ENCODE data around the gene RFC4.
A peak's percentile ranks its signal among the peaks of the same experiment; 100 is the strongest.

RFC4 gene

DNA sequence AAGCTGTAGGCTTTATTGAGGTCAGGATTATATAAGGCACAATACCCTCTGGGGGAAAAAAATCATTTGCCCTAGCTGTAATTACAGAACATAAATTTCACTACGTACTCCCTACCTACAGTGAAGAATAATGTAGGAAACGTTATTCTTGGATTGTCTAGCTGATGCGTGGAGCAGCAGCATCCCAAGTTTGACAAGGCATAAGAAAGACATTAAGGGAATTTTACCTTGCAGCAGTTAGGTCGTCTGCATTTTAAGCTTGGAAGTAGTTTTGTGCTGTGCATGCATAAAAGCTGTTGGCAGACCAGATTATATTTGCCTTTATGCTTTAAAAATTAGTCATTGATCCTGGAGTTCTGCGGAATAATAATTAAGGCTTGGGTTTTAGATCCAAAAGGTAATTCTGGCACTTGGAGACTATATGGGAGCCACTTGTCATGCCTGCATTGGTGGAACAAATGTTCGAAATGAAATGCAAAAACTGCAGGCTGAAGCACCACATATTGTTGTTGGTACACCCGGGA is 20.7 kb downstream of the RFC4 start:
- DNase-seq, result no peak

DNA sequence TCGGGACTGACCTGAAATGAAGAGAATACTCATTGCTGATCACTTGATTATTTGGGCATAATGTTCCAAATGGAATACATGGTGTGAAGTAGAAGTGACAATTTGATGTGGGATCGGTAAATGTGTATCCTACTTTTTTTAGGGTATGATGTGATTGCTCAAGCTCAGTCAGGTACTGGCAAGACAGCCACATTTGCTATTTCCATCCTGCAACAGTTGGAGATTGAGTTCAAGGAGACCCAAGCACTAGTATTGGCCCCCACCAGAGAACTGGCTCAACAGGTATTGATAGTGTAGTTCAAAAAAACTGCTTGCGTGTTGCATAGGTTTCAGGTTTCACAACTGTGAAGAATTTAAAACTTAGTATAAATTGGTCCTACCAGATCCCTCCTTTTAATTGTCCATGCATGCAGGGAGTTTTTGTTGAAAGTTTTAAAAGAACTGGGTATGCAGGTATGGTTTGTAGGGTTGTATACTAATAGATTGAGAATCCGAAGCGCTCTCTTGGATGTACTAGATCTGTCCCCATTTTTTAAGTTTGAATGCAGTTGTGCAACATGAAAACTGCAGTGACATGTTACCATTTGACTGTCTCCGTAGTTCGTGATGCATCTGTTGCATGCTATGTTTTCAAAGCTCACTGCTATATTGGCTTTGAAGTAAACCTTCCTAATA is 21.3 kb downstream of the RFC4 start:
- DNase-seq, result no peak

DNA sequence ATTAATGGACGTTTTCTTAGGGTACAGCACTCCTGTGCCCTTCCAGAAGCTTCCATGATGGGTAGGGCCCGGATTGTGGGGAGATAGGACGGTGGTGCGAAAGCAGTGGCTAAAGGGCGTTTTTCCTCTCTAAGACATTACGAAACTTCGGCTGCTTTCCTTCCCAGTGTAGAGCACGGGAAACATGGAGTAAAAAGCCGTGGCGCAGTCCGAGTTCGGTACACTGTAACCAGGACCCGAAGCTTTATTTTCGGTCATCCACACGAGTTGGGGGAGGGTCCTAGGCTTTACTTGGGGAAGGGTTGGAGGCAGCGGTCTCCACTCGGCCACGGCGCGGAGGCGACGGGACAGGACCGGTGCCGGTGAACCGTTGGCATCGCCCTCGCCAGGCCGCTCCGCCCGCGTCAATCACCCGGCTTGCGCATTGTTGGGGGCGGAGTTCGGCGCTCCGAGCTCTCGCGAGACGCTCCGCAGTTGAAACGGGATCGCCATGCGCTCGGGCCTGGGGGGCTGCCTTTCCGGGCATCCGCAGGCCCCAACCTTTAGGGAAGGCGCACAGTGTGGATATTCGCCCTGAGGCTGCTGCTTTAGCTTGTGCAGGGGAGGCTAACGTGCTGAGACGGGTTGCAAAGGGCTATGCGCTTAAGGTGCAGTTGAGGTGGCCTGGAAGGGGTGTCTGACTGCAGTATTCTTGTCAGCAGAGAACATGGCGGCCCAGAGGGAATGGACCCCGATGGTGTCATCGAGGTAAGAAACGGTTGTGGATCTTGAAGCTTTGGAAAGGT is 22.4 kb downstream of the RFC4 start:
- peak; percentile 76 to 85 for DNase-seq

DNA sequence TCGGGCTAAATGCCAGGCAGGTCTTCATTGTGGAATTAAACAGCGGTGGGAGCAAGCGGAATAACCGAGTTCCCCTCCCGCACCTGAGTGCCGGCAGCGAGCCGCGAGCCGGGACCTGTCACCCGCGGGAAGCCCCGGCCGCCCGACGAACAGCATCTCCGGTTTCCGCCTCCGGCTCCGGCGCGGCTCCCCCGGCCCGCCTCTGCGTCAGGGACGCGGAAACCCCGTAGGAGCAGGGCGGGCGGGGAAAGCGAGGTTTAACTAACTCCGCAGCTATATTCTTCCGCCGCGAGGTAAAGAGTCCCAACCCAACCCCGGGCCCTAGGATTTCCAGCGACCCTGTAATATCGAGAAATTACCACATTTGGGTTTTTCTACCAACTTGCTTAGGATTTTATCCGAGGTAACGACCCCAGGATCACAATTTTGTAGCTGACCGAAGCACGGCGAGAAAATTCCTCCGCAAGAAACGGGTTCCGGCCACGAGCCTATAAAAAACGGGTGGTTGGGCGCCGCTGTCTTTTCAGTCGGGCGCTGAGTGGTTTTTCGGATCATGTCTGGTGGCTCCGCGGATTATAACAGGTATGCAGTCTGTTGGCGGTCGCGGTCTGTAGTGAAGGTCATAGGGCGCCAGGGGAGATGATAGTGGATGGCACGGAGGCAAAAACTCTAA is 23.1 kb downstream of the RFC4 start, which contains the start of gene EIF4A2:
Gene EIF4A2 (plus strand): TSS at position 520 of the 673 bp plus-strand sequence. CDS start 34 bp downstream, at position 554.
- DNase-seq, result peak; percentile 85 to 94

DNA sequence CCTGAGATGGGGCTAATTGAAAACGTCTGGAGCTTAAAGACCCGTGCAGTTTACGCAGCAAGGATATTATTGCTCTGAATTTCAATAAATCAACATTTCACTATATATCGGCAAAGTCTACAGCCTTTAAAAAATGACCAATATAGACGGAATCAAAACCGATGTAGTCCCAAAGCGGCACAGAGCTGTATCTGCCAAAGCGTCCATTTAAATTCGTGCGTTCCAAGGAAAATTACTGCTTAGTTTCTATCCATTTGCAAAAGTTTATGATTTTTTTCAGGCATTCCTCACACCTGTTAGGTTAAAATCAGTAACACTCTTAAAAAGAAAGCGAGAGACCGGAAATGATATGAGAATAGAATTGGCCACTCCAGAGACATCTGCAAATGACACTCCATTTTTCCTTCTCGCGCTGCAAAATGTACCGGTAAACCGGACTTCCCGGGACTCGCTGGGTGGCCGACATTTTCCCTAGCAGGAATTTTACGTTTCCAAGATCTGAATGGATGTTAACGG is 23.7 kb downstream of the RFC4 start:
- DNase-seq, result no peak

DNA sequence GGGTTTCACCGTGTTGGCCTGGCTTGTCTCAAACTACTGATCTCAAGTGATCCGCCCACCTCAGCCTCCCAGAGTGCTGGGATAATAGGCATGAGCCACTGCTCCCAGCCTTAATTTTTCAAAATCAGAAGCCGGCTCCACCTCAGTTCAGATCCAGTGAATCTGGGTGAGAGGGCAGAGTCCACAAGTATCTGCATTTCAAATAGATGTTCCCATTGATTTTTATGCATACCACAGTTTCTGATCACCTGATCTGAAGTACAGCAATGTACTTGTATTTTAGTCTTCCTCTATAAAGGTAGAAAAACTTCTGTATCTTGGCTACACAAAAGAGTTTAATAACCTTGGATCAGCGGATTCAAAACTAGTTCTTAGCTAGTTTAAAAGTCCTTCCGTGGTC is 27.1 kb downstream of the RFC4 start:
- DNase-seq, result no peak

DNA sequence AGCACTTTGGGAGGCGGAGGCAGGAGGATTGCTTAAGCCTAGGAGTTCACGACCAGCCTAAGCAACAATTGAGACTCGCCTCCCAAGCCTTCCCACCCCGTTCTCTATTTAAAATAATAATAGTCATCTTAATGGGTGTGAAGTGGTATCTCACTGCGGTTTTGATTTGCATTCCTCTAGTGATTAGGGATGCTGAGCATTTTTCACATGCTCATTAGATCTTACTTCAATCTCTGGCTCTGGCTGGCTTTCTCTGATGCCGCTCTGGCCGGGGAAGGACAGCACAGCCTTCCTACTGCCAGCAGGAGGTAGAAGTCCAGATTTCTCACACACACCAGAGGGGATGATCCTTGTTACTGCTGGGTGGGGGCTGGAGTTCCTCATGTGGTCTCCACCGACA is 30.3 kb downstream of the RFC4 start:
- DNase-seq, result no peak

DNA sequence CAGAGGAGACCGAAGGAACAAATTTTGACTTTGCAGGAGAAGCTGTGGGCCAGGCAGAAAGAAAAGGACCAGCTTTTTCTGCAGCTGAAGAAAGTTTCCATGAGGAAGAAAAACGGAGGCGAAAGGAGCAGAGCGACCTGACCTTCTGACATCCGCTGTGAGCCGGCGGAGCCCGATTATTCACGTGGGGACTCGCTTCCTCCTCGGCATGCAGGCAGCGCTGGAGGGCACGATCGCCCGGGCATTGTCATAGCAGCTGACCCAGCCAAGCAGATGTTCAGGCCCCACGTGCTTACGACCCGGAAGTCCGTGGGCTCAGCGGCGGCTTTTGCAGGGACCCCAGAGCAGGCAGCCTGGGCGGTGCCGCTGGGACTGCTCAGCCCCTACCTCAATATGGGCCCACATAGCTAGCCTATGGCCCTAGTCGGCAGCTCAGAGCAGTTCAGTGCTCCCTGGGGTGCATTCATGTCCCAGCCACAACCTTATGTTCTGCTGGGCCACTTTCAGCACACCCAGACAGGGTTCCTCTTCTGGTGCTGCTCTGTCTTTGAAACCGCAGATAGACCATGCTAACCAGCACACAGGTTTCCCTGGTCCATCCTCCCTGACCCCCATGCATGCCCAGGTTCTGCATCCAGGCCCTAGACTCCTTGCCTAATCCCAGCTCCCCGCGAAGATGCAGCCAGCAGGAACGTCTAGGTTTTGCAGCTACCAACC is 33.4 kb downstream of the RFC4 start:
- peak; percentile 72 to 74 for DNase-seq

DNA sequence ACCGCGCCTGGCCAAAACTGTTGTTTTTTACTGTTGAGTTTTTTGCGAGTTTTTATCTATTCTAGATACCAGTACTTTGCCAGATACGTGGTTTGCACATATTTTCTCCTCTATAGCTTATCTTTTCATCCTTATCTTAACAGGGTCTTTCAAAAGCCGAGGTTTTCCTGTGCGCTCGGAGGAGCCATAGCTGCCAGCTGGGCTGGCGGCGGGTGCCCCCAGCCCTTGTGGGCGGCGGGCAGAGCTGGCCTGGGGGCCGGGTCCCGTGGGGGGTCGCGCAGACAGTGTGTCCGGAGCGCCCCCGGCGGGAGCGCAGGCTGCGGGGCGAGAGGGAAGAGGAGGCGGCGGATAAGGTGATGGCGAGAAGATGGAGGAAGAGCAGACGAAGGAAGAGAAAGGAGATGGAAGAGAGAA is 34.0 kb downstream of the RFC4 start:
- DNase-seq, result no peak

DNA sequence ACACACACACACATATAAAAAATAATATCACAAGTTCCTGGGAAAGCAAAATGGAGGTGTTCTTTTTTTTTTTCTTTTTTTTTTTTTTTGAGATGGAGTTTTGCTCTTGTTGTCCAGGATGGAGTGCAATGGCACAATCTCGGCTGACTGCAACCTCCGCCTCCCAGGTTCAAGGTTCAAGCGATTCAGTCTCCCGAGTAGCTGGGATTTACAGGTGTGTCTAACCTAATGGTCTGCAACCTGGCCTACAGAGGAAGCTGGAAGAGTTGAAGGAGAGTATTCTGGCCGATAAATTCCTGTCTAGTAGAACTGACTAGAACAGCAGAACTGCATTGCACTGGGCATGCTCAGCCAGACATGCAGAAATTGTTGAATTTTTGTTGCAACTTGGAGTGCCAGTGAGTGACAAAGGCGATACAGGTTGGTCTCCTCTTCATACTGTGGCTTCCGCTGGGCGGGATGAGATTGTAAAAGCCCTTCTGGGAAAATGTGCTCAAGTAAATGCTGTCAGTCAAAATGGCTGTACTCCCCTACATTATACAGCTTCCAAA is 45.3 kb downstream of the RFC4 start:
- DNase-seq, result no peak

DNA sequence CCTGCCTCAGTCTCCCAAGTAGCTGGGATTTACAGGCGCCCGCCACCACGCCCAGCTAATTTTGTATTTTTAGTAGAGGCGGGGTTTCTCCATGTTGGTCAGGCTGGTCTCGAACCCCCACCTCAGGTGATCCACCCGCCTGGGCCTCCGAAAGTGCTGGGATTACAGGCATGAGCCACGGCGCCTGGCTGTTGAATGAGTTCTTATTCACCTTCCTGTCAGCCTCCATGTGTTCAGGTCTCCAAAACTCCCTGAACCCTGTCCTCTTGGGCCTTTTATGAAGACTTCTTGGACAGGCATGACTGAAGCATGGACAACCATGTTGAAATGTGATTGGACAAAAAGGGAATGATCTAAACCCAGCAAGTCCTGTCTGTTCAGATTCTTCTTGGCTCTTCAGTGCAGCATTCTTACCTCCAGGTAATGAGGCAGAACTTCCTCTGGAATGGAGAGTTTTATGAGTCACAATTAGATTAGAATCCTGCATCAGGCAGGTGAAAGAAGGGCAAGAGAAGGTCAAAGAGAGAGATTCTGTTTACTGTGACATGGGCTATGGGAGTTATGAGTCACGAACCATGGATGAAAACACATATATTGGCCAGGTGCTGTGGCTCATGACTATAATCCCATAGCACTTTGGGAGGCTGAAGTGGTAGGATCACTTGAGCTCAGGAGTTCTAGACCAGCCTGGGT is 46.0 kb downstream of the RFC4 start:
- no peak for DNase-seq

DNA sequence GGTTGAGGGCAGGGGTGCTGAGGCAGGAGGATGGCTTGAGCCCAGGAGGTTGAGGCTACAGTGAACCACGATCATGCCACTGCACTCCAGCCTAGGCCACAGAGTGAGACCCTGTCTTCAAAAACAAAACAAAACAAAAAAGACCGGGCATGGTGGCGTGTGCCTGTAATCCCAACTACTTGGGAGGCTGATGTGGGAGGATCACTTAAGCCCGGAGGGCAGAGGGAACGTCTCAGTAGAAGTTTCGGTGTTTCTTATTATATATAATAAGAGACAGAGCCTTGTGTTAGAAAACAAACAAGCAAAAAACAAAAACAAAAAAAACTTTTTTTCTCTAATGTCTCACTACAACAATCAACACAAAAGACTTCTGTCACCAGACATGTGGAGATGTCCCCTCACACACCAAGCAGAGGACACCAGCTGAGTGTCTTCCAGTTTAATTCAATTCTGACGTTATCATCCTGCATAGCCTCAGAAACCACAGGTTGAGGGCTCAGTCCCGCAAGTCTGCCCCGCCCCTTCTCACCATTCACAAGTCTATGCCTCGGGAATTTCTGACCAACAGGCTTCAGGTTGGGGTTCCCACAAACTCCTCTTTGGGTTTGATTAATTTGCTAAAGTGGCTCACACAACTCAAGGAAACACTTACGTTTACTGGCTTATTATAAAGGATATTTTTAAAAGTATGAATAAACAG is 46.9 kb downstream of the RFC4 start:
- no peak for DNase-seq

DNA sequence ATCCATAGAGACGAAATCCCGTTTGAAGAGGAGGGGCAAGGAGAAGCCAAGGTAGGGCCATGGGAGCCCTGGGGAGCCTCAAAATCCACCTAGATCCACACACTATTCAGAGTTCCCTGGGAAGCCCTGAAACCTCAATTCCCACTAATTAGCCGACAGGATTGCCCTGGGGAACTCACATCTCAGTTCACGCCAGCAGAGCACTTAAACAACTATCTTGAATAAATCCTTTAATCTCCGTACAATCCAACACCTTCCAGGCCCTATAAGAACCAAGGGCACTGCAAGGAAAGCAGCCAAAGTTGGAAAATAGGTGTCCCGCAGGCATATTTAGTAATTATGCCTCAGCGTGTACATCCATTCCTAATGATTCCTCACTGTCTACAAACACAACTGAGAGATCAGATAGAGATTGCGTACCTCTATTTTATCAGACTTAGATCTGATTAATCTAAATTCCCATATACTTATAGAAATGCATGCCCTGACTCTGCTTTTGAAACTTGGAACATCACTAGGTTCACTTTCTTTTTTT is 48.5 kb downstream of the RFC4 start:
- no peak for DNase-seq

DNA sequence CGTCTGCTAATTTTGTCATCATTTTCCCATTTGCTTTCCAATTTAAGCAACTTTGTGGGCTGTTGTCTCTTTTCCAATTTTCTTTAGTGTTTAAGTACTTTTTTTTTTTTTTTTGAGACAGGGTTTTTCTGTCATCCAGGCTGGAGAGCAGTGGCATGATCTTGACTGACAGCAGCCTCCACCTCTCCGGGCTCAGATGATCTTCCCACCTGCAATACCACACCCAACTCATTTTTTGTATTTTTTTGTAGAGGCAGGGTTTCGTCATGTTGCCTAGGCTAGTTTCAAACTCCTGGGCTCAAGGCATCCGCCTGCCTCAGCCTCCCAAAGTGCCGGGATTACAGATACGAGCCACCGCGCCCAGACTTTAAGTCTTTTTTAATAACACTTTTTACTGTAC is 49.1 kb downstream of the RFC4 start:
- DNase-seq, result no peak

DNA sequence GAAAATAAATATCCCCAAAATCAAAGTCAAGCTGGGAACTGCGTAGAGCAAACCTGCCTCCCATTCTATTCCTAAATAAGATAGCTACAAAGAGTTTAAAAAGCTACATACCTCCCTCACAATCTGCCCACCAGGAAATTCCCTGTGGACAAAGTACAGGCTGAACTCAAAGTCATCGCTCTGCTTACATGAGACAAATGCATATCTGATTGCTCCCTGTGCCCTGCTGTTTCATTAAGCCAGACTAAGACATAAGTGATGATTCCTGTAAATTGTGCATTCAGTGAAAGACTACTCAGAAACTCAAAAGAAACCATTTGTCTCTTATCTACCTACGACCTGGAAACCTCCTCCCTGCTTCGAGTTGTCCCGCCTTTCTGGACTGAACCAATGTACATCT is 51.4 kb downstream of the RFC4 start:
- DNase-seq, result no peak

DNA sequence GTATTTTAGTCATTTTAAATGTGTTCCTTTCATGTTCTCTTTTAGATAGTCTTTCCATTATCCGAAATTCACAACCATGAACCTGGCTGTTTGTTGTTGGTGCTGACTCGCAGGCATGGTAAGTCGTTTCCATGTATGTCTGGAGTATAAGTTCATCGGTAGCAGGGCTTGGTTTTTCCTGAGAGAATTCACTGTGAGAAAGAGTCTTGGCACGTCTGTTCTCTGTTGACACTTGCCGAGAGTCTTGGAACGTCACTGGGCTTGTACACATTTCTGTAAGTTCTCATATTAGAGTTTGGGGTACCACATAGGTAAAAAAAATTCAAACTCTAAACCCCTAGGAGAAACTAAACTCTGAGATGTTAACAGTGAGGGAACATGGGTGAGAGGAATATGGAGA is 52.3 kb downstream of the RFC4 start:
- DNase-seq, result no peak

DNA sequence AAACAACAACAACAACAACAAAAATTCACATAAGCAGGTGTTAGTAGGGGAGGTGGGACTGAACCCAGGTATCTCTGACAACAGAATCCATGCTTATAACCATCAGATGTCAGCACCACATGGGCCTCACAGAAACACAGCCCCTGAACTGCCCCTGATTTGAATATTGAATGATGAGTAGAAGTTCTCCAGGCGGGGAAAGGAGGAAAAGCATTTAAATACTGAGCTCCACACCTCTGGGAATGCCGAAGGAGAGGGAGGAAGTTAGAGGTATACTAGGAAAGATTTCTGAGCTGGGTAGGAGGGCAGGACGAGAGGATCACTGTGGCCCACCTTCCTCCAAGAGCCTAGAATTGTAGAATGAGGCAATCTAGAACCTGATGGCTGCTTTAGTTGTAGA is 54.8 kb downstream of the RFC4 start:
- DNase-seq, result no peak

DNA sequence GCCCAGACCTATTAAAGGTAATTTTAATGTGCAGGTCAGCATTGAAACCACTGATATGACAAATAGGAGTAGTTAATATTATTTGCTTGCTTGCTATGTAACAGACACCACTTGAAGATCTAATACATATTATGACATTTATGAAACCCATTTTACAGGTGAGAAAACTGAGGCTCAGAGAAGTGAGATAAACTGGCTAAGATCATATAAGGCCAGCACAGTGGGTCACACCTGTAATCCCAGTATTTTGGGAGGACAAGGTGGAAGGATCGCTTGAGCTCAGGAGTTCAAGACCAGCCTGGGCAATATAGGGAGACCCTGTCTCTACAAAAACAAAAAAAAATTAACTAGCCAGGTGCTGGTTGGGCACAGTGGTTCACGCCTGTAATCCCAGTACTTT is 56.0 kb downstream of the RFC4 start:
- no peak for DNase-seq

DNA sequence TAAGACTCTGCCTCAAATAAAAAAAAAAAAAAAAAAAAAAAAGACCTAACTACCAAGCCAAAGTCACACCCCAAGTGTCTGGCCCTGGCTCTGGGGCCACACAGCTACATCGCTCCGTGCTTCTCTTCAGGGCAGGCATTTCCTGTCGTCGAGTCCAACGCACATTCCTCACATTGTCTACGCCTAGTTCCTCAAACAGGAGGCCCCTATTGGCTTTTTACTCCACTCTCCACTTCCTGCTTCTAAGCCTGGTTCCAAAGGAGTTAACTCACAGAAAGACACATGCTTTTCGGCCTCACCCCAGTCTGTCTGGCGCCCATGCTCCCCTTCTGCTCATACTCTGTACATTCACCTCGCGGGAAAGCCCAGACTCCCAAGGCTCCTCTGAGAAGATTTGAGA is 60.3 kb downstream of the RFC4 start:
- peak; percentile 54 to 76 for DNase-seq

DNA sequence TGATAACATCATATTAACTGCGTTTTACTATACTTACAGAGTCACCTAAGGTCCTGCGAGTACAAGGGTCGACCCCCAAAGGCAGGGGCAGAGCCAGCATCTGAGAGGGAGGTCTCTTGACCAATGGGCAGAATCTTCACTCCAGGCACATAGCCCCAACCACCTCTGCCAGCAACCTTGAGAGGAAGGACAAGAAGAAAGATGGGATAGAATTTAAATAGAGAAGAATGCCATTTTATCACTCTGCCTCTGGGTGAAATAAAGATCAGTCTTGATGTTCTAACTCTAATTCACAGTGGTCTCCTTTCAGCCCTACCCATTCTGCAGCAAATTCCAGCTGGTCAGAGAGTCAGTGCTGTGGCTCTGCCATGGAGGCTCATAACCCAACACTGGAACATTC is 62.6 kb downstream of the RFC4 start:
- no peak for DNase-seq

All from inflammatory macrophage treated with lipopolysaccharide for 1 hour (primary cell).